HG02798 (cell line): ENCODE results near the gene FH.

Source experiments
- ATAC-seq: cut with Tn5 transposase; IDR thresholded peaks from one replicate; pipeline ENCODE4 v1.9.1; 2021; ENCODE audit warnings: mild to moderate bottlenecking; ENCODE audit not compliant: unreplicated experiment, poor library complexity

FH gene

GRCh38 chr1:241527146-241527545 lies 7.6 kb upstream of the FH start:
- ATAC-seq, result no peak

DNA sequence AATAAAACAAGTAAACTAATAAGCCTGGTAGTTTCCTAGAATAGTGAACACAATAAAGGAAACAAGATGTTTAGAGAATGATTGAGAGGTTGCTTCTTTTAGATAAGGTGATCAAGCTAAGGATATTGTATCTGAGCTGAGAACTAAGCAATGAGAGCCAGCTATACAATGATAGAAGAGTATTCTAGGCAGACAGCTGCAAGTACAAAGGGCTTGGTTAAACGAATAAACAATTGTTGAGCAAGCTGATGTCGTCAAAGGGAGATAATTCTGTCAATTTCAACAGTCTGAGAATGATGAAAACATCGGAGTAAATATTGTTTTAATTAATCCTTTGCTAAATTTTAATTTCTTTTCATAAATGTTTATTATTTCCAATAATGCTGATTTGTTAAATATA lies 5.5 kb upstream of the FH start:
- ATAC-seq, result no peak

DNA sequence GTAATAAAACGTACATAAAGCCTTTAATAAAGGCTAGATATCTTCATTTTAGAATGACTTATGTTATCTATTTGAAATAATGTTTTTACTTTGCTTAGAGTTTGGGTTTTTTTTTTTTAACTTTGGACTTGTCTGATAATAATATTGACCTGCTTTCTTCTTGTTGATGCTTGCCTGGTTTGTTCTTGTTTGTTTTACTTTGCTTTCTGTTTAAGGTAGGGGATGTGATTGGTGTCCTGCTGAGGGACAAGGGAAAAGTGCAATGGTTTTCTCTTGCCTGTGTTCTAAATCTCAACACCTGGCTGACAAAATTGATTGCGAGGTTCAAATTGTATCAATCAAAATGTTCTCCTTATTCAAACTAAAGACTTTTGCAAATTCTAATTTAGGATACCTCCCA lies 2.2 kb upstream of the FH start:
- ATAC-seq, result no peak

- no peak for ATAC-seq
Measured at GRCh38 chr1:241520080-241520465, 518 bp upstream of the FH start.

DNA sequence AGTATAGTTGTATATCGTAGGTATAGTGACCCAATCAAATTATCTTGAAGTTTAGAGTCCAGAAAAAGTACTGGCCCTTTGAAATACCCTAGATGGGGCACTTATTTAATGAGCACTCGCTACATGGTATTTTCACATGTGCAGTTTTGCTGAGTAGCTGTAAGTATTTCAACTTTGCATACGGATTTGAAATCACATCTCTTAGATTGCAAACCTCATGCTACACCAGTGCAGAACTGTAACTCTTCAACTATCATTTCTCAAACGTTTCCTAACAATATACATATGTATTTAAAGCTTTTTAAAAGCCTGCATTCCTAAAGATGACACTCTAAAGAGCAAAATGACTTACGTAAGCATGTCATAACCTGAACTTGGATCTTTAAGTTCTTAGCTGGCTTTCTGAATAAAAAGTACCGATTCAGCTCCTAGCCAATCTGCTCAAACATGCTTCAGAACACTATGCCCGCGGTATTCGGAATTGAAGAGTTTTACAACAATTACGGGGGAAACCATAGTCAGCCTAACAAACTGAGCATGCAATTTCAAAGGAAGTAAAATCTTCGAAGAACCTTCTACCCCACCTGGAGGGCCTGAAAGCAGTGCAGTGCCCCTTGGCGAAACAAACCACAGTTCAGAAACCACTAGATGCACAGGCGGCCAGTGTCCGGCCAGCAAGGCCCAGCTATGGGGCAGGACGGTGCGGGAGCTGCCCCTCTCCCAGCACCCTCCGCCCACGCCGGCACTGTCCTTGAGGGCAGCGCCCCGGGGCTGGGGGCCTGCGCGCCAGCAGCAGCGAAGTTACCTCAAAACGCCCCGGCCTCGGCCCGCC lies 863 bp downstream of the FH start:
- ATAC-seq, result peak; percentile 35

- ATAC-seq, result no peak
Measured at GRCh38 chr1:241513378-241513777, 6.2 kb downstream of the FH start.

DNA sequence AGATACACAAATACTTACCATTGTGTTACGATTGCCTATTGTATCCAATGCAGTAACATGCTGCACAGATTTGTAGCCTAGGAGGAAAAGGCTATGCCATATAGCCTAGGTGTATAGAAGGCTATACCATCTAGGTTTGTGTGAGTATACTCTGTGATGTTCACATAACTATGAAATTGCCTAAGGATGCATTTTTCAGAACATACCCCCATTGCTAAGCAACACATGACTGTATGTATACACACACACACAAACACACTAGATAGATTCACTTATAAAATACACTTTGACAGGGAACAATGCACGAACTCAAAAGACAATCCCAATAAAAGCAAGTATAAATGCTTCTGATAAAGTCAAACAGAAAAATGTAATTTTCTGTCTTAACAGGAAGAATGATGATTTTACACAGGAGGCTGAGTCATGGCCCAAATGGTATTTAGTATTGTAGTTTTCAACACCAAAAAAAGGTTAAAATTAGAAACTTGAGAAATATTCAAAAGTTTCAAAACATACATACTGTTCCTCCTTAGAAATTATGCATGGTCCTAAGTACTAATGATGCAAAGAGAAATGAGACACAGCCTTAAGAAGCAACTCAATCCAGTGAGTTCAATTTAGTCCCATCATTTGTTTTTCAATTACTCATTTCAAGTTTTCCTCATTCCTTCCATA lies 12.2 kb downstream of the FH start:
- no peak for ATAC-seq

- no peak for ATAC-seq
Measured at GRCh38 chr1:241503444-241503843, 16.1 kb downstream of the FH start.

DNA sequence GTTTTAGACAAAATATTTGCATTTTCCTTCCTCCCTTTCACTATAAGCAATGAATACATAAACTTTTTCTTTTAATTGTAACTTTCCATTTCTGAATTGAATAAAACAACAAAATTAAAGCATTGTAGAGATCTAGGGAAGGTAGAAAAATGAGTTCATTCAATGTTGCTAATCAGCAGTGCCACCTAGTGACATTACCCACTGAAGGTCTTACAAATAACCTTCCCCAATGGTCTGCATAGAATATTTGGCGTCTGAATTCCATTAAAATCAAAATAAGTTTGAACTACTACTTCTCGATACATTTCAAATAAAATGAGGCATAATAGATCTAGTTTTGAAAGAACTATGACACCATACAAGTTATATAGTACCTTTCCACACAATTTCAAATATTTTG lies 19.6 kb downstream of the FH start:
- ATAC-seq, result no peak

DNA sequence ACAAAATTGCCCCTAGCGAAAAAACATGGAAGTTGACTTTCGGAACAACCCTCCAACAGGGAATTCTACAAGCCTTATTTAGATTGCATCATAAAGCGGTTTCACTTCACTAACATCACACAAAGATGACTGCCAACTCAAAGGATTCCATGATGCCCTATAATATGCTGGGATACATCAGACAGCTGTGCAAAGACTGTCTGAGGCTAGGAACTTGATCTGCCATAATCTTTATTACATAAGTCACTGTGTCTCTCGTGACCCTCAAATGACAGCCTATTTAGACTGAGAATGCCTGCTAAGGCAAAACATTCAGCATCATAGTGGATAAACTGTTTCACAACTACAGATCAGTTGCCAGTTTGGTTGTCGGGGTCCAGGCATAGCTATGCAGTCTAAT lies 23.8 kb downstream of the FH start:
- no peak for ATAC-seq

DNA sequence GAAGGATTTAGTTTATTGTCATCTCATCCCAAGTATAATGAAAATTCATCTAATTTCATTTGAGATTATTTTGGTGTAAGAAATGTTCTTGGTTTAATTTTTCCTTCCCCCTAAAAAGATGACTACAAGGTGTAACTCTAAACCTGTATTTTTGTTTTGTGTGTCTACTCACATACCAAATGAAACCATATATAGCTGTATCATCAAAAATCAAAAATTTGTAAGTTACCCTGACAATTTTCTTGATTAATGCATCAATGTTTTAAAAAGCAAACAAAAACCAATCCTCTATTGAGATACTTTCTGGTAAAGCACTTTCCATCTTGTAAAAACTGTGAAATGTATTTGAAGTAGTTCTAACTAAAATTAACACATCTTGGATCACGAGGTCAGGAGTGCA lies 30.8 kb downstream of the FH start:
- no peak for ATAC-seq

GRCh38 chr1:241485554-241485992 lies 34.0 kb downstream of the FH start:
- ATAC-seq, result peak; percentile 73

DNA sequence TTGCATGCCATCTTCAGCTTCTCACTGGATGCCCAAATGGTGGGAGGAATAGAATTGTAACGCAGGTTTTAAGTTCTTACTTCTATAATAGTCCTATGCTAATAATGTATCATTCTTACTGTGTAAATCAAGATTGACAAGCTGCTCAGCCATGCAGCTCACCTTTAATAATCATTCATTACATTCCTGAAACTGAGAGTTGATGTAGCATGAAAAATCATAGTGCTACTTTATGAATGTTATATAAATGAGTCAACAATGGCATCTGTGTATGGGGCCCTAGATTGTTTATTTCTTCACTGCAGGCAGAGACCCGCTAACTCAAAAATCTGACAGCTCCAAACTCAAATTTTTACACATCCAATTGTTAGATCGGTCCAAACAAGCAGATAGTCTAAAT lies 34.4 kb downstream of the FH start:
- ATAC-seq, result peak; percentile 51

DNA sequence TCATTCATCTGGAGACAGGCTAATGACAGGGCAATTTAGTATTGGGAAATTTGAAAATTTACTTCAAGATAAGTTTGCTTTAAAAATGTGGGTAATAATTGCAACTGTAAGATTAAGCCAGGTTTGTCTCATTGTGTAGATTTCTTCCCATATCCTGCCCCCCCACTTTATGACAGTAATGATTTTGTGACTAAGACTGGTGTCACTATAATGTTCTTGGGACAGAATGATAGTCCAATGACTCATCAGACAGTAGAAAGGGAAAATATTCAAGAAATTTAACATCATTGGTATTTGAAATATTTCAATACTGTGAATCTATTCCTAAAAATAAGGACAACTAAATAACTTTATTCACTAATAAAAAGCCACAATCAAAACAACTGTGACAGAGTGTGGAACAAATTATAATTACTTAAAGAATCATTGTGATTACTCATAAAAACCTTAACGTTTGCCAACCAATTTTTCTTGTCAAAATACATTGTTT lies 36.7 kb downstream of the FH start:
- ATAC-seq, result no peak

DNA sequence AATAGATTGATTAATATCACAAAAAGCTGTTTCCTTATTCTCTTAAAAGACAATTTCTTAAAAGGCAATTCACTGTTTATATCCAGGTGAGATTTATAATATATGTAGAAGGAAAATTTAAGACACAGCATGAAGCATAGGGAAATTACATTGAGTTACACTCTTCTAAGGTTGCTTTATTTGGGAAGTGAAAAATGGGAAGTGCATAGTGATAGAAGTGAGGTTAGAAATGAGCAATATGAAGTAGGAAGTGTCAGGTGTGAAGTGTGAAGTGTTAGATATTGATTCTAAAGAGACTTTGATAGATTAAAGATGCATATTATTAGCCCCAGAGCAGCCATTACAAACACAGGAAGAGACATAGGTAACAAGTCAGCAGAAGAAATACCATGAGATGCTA lies 40.3 kb downstream of the FH start:
- ATAC-seq, result no peak

GRCh38 chr1:241475671-241476070 lies 43.9 kb downstream of the FH start:
- ATAC-seq, result peak; percentile 43

DNA sequence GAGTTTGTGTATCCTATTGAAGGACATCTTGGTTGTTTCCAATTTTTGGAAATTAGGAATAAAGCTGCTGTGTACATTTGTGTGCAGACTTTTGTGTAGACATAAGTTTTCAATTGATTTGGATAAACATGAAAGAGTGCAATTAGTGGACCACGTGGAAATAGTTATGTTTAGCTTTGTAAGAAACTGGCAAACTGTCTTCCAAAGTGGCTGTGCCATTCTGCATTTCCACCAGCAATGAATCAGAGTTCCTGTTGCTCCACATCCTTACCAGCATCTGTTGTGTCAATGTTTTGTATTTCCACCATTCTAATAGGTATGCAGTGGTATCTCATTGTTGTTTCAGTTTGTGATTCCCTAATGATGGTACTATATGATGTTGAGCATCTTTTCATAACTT lies 46.5 kb downstream of the FH start:
- ATAC-seq, result no peak

DNA sequence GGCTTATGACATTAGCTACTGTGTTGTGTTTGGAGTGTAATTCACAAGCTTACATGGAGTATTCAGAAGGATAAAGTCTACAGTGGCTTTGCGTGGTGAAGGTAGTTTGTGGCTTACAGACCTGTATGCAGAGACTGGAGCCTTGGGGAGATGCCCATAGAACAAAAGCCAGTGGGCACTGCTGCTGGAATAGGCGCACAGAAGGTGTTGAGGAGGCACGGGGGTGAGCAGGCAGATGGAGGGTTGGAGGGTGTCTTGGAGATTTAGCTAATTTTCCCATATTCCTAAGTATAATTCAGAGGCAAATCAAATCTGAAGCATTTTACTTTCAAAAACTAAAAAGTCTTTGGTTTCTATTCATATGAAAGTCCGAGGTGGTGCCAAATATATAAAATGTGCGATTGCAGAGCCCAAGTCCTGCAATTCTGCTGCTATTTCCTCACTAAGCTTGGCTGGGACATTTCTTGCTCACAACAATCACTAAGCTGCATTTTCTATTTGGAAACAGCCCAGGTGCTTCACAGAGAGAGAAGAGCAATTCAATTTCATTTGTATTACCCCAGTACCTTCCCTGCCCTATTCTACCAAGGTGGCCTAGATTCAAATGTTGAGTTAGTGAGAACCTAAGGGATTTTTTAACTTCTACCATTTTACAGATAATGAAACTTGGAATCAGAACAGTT lies 48.5 kb downstream of the FH start:
- no peak for ATAC-seq

DNA sequence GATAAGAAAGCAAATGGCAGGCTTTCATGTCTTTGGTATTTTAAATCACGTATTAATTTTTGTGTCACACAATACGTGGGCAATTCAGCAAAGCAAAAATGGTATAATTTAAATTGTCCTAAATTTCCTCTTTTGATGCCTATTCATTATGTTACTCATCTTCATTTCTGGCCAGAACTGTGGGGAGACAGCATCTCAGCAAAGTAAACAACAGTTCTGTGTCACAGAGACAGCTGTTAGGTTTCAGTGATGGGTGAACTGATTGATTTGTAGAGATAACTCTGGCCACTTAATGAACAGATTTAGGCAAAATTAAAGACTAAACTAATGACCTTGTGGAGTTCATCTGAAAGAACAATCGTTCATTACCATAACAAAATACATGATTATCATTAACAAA lies 49.2 kb downstream of the FH start:
- no peak for ATAC-seq

- no peak for ATAC-seq
Measured at GRCh38 chr1:241465673-241466072, 53.9 kb downstream of the FH start.

- no peak for ATAC-seq
Measured at GRCh38 chr1:241464985-241465384, 54.6 kb downstream of the FH start.
